ENCODE data around the gene TMC4. TPM values are rescaled to one million over a fixed set of nuclear protein-coding genes. Genes with fewer than 3 reads are reported as not detected.

The TMC4 gene
- total RNA-seq, 4 donors from 2014 or later, result 0.17 to 2.4 (median 1.1) TPM; not detected in 1

DNA sequence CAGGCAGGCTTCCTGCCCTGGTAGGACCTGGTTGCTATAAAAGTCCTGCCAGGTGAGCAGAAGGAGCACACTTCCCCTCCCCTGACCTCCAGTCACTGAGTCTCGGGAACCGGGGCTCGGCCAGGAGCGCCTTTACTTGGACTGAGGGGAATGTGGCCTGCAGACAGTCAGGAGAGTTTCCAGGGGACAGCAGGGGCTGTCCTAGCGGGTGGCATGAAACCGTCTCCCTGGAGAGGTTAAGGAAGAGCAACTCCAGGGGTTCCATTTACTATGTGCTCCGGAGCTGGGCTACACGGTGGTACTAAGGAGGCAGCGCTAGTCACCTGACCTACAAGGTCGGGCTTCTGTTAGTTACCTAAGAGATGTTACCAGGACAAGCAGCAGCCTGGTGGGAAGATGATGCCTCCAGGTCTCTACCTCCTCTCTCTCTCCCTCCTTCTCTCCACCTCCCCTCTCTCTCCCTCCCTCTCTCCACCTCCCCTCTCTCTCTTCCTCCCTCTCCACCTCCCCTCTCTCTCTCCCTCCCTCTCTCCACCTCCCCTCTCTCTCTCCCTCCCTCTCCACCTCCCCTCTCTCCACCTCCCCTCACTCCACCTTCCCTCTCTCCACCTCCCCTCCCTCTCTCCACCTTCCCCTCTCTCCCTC, 39.5 kb downstream of the TMC4 start:
- TF ChIP-seq, protein P1, sequence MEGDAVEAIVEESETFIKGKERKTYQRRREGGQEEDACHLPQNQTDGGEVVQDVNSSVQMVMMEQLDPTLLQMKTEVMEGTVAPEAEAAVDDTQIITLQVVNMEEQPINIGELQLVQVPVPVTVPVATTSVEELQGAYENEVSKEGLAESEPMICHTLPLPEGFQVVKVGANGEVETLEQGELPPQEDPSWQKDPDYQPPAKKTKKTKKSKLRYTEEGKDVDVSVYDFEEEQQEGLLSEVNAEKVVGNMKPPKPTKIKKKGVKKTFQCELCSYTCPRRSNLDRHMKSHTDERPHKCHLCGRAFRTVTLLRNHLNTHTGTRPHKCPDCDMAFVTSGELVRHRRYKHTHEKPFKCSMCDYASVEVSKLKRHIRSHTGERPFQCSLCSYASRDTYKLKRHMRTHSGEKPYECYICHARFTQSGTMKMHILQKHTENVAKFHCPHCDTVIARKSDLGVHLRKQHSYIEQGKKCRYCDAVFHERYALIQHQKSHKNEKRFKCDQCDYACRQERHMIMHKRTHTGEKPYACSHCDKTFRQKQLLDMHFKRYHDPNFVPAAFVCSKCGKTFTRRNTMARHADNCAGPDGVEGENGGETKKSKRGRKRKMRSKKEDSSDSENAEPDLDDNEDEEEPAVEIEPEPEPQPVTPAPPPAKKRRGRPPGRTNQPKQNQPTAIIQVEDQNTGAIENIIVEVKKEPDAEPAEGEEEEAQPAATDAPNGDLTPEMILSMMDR (IDR thresholded peaks at IDR 0.05; ENCODE audit: low read depth), result no peak

DNA sequence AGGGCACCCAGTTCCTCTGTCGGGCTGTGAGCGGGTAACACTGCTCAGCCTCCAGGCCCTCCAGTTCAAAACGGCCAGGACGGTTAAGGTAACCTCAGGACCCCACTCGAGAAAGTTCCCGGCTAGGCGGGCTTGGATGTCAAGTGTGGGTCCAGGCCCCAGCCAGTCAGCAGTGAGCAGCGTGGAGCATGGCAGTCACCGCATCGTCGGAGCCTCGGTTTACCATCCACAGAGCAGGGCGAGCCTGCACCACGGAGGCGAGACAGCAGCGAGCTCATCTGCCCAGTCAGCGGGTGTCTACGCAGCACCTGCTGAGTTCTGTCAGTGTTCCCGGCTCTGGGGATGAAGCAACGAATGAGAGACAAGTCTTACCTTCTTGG, 43.4 kb downstream of the TMC4 start:
- TF ChIP-seq, protein P1 (IDR thresholded peaks at IDR 0.05; ENCODE audit: low read depth), result no peak

DNA sequence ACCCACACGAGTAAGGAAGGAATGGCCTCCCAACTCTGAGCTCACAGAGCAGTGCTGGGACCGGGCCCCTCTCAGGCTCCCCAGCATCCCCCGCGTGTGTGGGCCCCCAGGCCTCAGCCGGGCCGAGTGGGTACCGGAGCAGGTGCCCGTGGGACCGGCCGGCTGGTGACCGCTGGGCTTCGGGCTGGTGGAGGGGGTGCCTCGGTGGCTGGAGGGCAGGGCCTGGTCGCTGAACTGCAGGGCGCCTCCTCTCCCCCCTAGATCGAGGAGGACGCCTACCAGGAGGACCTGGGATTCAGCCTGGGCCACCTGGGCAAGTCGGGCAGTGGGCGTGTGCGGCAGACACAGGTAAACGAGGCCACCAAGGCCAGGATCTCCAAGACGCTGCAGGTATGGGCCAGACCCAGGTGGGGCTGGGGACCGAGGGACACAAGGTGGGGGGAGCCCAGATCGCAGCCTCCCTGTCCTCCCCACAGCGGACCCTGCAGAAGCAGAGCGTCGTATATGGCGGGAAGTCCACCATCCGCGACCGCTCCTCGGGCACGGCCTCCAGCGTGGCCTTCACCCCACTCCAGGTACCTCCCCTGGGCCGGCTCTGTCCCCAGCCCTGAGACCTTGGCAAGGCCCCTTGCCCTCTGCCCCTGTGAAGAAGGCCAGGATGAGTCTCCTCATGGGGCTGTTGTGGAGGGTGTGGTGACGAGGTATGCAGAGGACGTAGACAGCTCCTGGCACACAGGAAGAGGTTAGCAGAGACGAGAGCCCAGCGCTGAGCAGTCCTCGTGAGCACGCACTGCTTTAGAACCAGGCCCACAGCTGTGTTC, 44.0 kb downstream of the TMC4 start:
- TF ChIP-seq, protein P1 (IDR thresholded peaks at IDR 0.05; ENCODE audit: low read depth), result no peak

DNA sequence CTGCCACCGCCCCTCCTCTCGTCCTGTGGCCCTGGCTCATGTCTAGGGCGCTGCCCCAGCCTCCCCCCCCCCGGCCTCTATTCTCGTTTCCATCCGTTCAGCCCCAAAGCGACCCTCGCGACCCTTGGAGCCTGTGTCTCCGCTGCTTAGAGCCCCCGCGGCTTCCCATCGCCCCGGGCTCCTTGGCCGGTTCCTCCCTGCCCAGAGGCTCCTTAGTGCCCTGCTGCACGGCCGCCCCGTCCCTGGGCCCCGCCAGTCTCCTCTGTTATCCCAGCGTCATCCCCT, 44.6 kb downstream of the TMC4 start:
- TF ChIP-seq, protein P1 (IDR thresholded peaks at IDR 0.05; ENCODE audit: low read depth), result no peak

DNA sequence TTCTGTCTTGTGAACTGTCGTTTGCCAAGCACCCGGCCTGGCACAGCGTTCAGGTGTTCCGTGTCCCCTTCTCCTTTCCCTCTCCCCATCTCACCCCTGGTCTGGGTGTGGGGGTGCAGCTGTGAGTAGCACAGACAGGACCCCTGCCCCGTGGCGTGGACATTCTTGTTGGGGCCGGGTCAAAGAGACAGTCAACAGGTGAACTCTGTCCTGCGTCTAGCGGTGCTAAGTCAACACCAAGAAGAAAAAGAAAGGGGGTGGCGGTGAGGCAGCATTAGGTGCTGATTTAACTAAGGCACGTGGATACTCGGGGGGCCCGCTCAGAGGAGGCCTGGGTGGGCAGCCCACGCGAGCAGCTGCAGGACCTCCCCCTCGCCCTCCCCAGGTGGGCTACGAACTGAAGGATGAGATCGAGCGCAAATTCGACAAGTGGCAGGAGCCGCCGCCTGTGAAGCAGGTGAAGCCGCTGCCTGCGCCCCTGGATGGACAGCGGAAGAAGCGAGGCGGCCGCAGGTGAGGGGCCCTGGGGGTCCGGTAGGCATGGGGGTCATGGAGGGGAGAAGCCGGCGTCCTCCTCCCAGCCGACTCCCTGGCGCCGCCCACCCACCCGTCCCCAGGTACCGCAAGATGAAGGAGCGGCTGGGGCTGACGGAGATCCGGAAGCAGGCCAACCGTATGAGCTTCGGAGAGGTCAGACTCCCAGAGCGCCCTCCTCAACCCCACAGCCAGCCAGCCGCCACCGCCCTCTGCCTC, 45.1 kb downstream of the TMC4 start:
- TF ChIP-seq, protein P1 (IDR thresholded peaks at IDR 0.05; ENCODE audit: low read depth), result no peak

DNA sequence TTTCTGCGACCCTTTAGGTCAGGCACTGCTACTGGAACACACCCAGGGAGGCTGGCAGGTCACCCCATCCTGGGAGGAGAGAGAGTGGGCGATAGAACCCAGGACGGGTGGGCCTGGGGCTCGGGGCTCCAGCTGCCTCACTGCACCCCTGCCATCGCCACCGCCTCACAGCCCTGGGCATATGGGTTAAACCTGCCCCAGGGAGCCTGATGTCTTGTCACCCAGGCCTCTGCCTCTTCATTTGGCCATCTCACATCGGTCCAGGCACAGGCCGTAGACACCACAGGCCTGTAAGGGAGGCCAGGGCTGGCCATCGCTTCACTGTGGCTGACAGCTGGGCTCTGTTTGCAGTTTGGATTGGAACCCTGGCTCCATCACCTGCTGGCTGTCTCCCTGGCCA, 47.2 kb downstream of the TMC4 start:
- TF ChIP-seq, protein P1 (IDR thresholded peaks at IDR 0.05; ENCODE audit: low read depth), result no peak

DNA sequence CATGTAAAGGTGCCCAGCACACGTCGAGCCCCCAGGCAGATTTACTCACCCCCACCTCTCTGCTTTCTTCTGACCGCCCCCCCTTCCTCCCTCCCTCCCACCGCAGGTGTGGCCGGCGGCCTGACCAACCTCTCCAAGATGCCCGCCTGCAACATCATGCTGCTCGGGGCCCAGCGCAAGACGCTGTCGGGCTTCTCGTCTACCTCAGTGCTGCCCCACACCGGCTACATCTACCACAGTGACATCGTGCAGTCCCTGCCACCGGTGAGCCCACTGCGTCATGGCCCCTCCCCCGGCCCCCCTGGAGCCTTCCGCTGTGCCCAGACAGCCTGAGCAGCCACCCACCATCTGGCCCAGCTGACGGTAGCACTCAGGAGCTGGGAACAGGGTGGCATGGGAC, 48.6 kb downstream of the TMC4 start:
- TF ChIP-seq, protein P1 (IDR thresholded peaks at IDR 0.05; ENCODE audit: low read depth), result no peak
